Vagina (tissue), 2 donors: ENCODE measurements around the gene SCAANT1. TPM values are rescaled to one million over a fixed set of nuclear protein-coding genes. Genes with fewer than 3 reads are reported as not detected.

Source experiments
- DNase-seq, 2 donors: peaks; one replicate each; pipeline ENCODE4 v3.0.0-alpha.2; 2017; ENCODE audit errors: extremely low spot score in 2 of 2
- H3K27ac ChIP-seq: fragments of 200-600 bp; sonication (generic); one replicate; pipeline ENCODE4 v1.5.1; 2019
- H3K27me3 ChIP-seq: fragments of 200-600 bp; sonication (generic); one replicate; pipeline ENCODE4 v1.5.1; 2019
- H3K36me3 ChIP-seq, 2 donors: fragments of 200-600 bp; sonication (generic); one replicate each; pipeline ENCODE4 v1.5.1; 2017 to 2019
- H3K4me1 ChIP-seq: fragments of 200-600 bp; sonication (generic); one replicate; pipeline ENCODE4 v1.5.1; 2019
- H3K4me3 ChIP-seq, 2 donors: fragments of 200-600 bp; sonication (generic); 1 replicate in 1 of 2; 2 replicates in 1 of 2; pipeline ENCODE4 v1.5.1; 2016 to 2019
- H3K9me3 ChIP-seq: fragments of 200-600 bp; sonication (generic); one replicate; pipeline ENCODE4 v1.5.1; 2019
- CTCF ChIP-seq, 3 experiments: fragments of 450-650 bp in 2 of 3; fragments of 200-600 bp in 1 of 3; sonication (generic) in 1 of 3; IDR thresholded peaks; one replicate each; pipeline ENCODE4 v1.5.1; 2017 to 2019; ENCODE audit warnings: antibody characterized with exemption in 3 of 3, mild to moderate bottlenecking in 2 of 3, moderate library complexity in 2 of 3
- POLR2A ChIP-seq, 2 donors: fragments of 450-650 bp; IDR thresholded peaks; one replicate each; pipeline ENCODE4 v1.6.1; 2017; ENCODE audit warnings: antibody characterized with exemption in 2 of 2, mild to moderate bottlenecking in 2 of 2, moderate library complexity in 2 of 2
- POLR2AphosphoS5 ChIP-seq, 2 donors: sonication (generic); formaldehyde crosslinking; IDR thresholded peaks; one replicate each; pipeline ENCODE4 v1.9.0; 2017; ENCODE audit warnings: antibody characterized with exemption in 2 of 2, mild to moderate bottlenecking in 2 of 2, low read depth in 1 of 2; ENCODE audit not compliant: insufficient read depth in 1 of 2
- intact Hi-C: fragments of 100-400 bp; cut with DNase I; formaldehyde crosslinking; loops from one replicate; pipeline ENCODE4 v1.15.1; 2023
- total RNA-seq: library from RNA; depleted of rRNA; stranded (reverse); fragments of >200 nt; gene quantifications from one replicate; pipeline ENCODE4 v1.2.3, GENCODE V29; 2016

Gene SCAANT1
- total RNA-seq, 1 donor from 2014 or later, result not detected

GRCh38 chr3:63918321-63918720 is 6.1 kb upstream of the SCAANT1 start:
- intact Hi-C loops, result loop anchor here (10.0 kb wide), 1 partner anchor 66 kb away; no protein-coding TSS in a partner anchor
- DNase-seq, result no peak
- Histone ChIP-seq H3K4me3 (no peak overlapping the region), H3K36me3 (peaks cover 0 to 17% of the 10 kb centered on the region in 2 donors), H3K27ac (no peak overlapping the region), H3K27me3 (no peaks in the 10 kb centered on the region), H3K9me3 (no peaks in the 10 kb centered on the region), H3K4me1 (peaks cover 36% of the 10 kb centered on the region)
- TF ChIP-seq POLR2AphosphoS5 (IDR thresholded peaks at IDR 0.05; ENCODE audit: insufficient read depth in 1 of 2, low read depth in 1 of 2) (no peak), POLR2A (IDR thresholded peaks at IDR 0.05) (no peak), CTCF (IDR thresholded peaks at IDR 0.05) (no peak)

GRCh38 chr3:63914312-63914711 is 2.1 kb upstream of the SCAANT1 start:
- peaks cover 0 to 17% of the 10 kb centered on the region in 2 donors for H3K36me3 ChIP-seq
- no peaks in the 10 kb centered on the region for H3K9me3 ChIP-seq
- H3K4me3 ChIP-seq, result no peak overlapping the region
- peak overlapping the region; percentile 95 for H3K27ac ChIP-seq
- no peak for DNase-seq
- TF ChIP-seq POLR2A (IDR thresholded peaks at IDR 0.05) (no peak), POLR2AphosphoS5 (IDR thresholded peaks at IDR 0.05; ENCODE audit: insufficient read depth in 1 of 2, low read depth in 1 of 2) (peak in 1 of 2 donors; percentile 80)
- no peaks in the 10 kb centered on the region for H3K27me3 ChIP-seq
- intact Hi-C loops, result loop anchor here (10.0 kb wide), 1 partner anchor 70 kb away; no protein-coding TSS in a partner anchor
- peaks cover 38% of the 10 kb centered on the region for H3K4me1 ChIP-seq

- intact Hi-C loops, result loop anchor here (10.0 kb wide), 1 partner anchor 72 kb away; no protein-coding TSS in a partner anchor
- Histone ChIP-seq H3K9me3 (no peaks in the 10 kb centered on the region), H3K4me1 (peaks cover 28% of the 10 kb centered on the region), H3K4me3 (peak overlapping the region; percentile 68 to 92), H3K27ac (peak overlapping the region; percentile 95), H3K27me3 (no peaks in the 10 kb centered on the region), H3K36me3 (peaks cover 0 to 17% of the 10 kb centered on the region in 2 donors)
- DNase-seq, result peak in 1 of 2 donors; percentile 92
- TF ChIP-seq CTCF (IDR thresholded peaks at IDR 0.05) (no peak), POLR2AphosphoS5 (IDR thresholded peaks at IDR 0.05; ENCODE audit: insufficient read depth in 1 of 2, low read depth in 1 of 2) (peak in 1 of 2 donors; percentile 31), POLR2A (IDR thresholded peaks at IDR 0.05) (no peak)
Observed at GRCh38 chr3:63912768-63913588, 795 bp upstream of the SCAANT1 start.

- H3K27ac ChIP-seq, result peak overlapping the region; percentile 95
- H3K9me3 ChIP-seq, result no peaks in the 10 kb centered on the region
- peak in 1 of 2 donors; percentile 89 for DNase-seq
- no peaks in the 10 kb centered on the region for H3K27me3 ChIP-seq
- peaks cover 0 to 10% of the 10 kb centered on the region in 2 donors for H3K36me3 ChIP-seq
- TF ChIP-seq CTCF (IDR thresholded peaks at IDR 0.05) (no peak), POLR2AphosphoS5 (IDR thresholded peaks at IDR 0.05; ENCODE audit: insufficient read depth in 1 of 2, low read depth in 1 of 2) (no peak), POLR2A (IDR thresholded peaks at IDR 0.05) (no peak)
- intact Hi-C loops, result loop anchor here (10.0 kb wide), 1 partner anchor 73 kb away; no protein-coding TSS in a partner anchor
- peak overlapping the region; percentile 68 to 92 for H3K4me3 ChIP-seq
- H3K4me1 ChIP-seq, result peaks cover 26% of the 10 kb centered on the region
Observed at GRCh38 chr3:63911509-63911872, 692 bp downstream of the SCAANT1 start.

- no peak for TF ChIP-seq CTCF (IDR thresholded peaks at IDR 0.05)
- no peak for TF ChIP-seq POLR2AphosphoS5 (IDR thresholded peaks at IDR 0.05; ENCODE audit: insufficient read depth in 1 of 2, low read depth in 1 of 2)
- Histone ChIP-seq H3K27ac (peak overlapping the region; percentile 95), H3K4me3 (peak overlapping the region; percentile 68 to 92)
Observed at GRCh38 chr3:63910891-63911290, 1.3 kb downstream of the SCAANT1 start.

More at GRCh38 chr3:63910891-63911290, 1.3 kb downstream of the SCAANT1 start:
- Histone ChIP-seq H3K4me1 (peaks cover 26% of the 10 kb centered on the region), H3K36me3 (peaks cover 0 to 4% of the 10 kb centered on the region in 2 donors), H3K27me3 (no peaks in the 10 kb centered on the region), H3K9me3 (no peaks in the 10 kb centered on the region)
- DNase-seq, result no peak
- intact Hi-C loops, result loop anchor here (10.0 kb wide), 1 partner anchor 74 kb away; no protein-coding TSS in a partner anchor
